ENCODE results near the gene MICA.

The MICA gene

DNA sequence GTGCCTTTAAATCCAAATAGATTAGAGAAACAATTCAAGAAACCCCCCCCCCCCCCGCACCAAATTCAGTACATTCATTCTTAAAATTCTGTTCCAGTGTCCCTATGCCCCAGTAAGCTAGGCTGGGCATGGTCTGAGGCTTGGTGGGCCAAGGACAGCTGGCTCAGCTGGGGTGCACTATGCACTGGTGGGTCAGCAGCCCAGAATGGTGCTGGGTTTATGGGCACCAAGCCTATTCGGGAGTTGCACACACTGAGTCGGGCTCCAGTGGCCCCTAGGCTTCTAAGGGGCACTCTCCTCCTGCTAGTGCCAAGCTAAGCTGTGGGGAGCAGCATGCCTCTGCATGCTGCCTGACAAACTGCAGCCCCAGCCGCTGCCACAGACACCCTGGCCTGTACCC, 26.4 kb upstream of the MICA start:
- no peak for TF ChIP-seq ARNT (IDR thresholded peaks at IDR 0.05)
- TF ChIP-seq HDGF (IDR thresholded peaks at IDR 0.05; ENCODE audit: borderline replicate concordance) = no peak
- no peak for TF ChIP-seq FOXK2 (IDR thresholded peaks at IDR 0.05)
- no peak for TF ChIP-seq LEF1 (IDR thresholded peaks at IDR 0.05; ENCODE audit: borderline replicate concordance)
- no peak for TF ChIP-seq FOXA1 (IDR thresholded peaks at IDR 0.05)
- TF ChIP-seq ZNF384 (IDR thresholded peaks at IDR 0.05) = no peak
- TF ChIP-seq NFRKB (IDR thresholded peaks at IDR 0.05) = no peak
- TF ChIP-seq ELF4 (IDR thresholded peaks at IDR 0.05) = no peak
- TF ChIP-seq BHLHE40 (IDR thresholded peaks at IDR 0.05; ENCODE audit: borderline replicate concordance) = no peak
- TF ChIP-seq FOXM1 (IDR thresholded peaks at IDR 0.05; ENCODE audit: borderline replicate concordance) = no peak
- TF ChIP-seq PKNOX1 (IDR thresholded peaks at IDR 0.05) = no peak
- no peak for TF ChIP-seq TARDBP (IDR thresholded peaks at IDR 0.05)
- TF ChIP-seq SUZ12 (IDR thresholded peaks at IDR 0.05) = no peak
- TF ChIP-seq SP1 (IDR thresholded peaks at IDR 0.05) = no peak
- no peak for TF ChIP-seq CTBP1 (IDR thresholded peaks at IDR 0.05; ENCODE audit: borderline replicate concordance)
- TF ChIP-seq L3MBTL2 (conservative IDR thresholded peaks at IDR 0.05) = no peak
- DNase-seq (ENCODE audit: extremely low spot score) = no peak
- ChIA-PET CTCF (interaction anchor here (0.6 to 2.1 kb wide), 3 partner anchors 11 to 291 kb away, joined by 3 to 7 read pairs (median 4); no protein-coding TSS in a partner anchor), POLR2A (interaction anchor here (0.6 kb wide), 1 partner anchor 98 kb away, joined by 3 read pairs; no protein-coding TSS in a partner anchor)

DNA sequence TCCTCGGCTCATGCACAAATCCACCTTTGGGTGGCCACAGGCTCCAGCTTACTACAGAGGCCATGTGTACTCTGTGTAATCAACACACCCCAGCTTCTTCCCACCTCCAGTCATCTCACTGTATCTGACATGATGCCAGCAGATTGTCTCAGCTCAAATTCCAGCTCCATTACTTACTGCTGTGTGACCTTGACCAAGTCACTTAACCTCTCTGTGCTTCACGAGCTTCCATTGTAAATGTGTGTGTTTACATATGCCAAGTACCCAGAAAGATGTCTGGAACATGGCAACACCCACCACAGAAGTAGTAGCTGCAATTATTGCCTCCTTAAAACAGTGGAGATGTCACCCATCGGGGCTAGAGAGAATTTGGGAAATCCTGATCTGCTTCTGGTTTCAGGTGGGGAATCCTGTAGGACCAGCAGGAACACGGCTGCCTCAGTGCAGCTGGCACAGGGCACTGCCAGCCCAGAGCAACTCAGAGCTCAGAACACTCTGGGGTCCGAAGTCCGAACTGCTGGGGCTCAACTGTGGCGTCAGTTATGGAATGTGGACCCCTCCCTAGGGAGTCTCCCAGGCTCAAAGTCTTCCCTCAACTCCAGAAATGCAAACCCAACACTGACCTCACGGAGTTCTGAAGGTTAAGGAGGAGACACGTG, 25.2 kb upstream of the MICA start:
- DNase-seq (ENCODE audit: extremely low spot score) = no peak
- no peak for TF ChIP-seq PKNOX1 (IDR thresholded peaks at IDR 0.05)
- no peak for TF ChIP-seq ARNT (IDR thresholded peaks at IDR 0.05)
- TF ChIP-seq ELF4 (IDR thresholded peaks at IDR 0.05) = no peak
- TF ChIP-seq FOXK2 (IDR thresholded peaks at IDR 0.05) = no peak
- TF ChIP-seq L3MBTL2 (conservative IDR thresholded peaks at IDR 0.05) = no peak
- ChIA-PET POLR2A (no interaction called here), CTCF (interaction anchor here (2.1 kb wide), 1 partner anchor 19 kb away, joined by 4 read pairs; no protein-coding TSS in a partner anchor)

- TF ChIP-seq L3MBTL2 (conservative IDR thresholded peaks at IDR 0.05) (no peak), SUZ12 (IDR thresholded peaks at IDR 0.05) (no peak)
- DNase-seq (ENCODE audit: extremely low spot score) = no peak
- CTCF ChIA-PET = interaction anchor here (0.6 kb wide), 1 partner anchor 12 kb away, joined by 3 read pairs; no protein-coding TSS in a partner anchor
- POLR2A ChIA-PET = no interaction called here
These were observed 24.7 kb upstream of the MICA start for GRCh38 chr6:31378721-31379103.

DNA sequence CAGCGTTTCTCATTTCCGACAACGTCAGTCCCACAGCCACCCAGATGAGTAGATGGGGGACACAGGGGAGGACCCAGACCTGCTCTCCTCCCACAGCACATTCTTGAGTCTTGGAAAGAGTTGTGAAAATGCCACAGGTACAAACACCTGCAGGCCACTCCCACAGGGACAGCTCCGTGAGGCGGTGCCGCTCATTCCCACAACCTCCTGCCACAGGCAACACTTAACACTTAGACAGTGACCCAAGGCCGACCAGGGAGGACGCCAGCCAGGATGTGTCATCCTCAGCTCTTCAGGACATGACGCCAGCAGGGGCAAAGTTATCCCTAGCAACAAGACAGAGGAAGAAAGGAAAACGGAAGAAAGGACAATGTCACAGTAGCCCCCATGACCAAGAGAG, 23.5 kb upstream of the MICA start:
- no peak for TF ChIP-seq ZNF384 (IDR thresholded peaks at IDR 0.05)
- no peak for TF ChIP-seq CTBP1 (IDR thresholded peaks at IDR 0.05; ENCODE audit: borderline replicate concordance)
- TF ChIP-seq ARNT (IDR thresholded peaks at IDR 0.05) = no peak
- no peak for TF ChIP-seq FOXA1 (IDR thresholded peaks at IDR 0.05)
- no peak for TF ChIP-seq SP1 (IDR thresholded peaks at IDR 0.05)
- no peak for TF ChIP-seq TARDBP (IDR thresholded peaks at IDR 0.05)
- TF ChIP-seq L3MBTL2 (conservative IDR thresholded peaks at IDR 0.05) = no peak
- no peak for TF ChIP-seq LEF1 (IDR thresholded peaks at IDR 0.05; ENCODE audit: borderline replicate concordance)
- TF ChIP-seq FOXK2 (IDR thresholded peaks at IDR 0.05) = no peak
- no peak for TF ChIP-seq BHLHE40 (IDR thresholded peaks at IDR 0.05; ENCODE audit: borderline replicate concordance)
- TF ChIP-seq PKNOX1 (IDR thresholded peaks at IDR 0.05) = no peak
- no peak for TF ChIP-seq NFRKB (IDR thresholded peaks at IDR 0.05)
- no peak for TF ChIP-seq FOXM1 (IDR thresholded peaks at IDR 0.05; ENCODE audit: borderline replicate concordance)
- TF ChIP-seq ELF4 (IDR thresholded peaks at IDR 0.05) = no peak
- no peak for TF ChIP-seq HDGF (IDR thresholded peaks at IDR 0.05; ENCODE audit: borderline replicate concordance)
- no peak for TF ChIP-seq SUZ12 (IDR thresholded peaks at IDR 0.05)
- ChIA-PET CTCF (interaction anchor here (1.0 kb wide), 1 partner anchor 19 kb away, joined by 3 read pairs; no protein-coding TSS in a partner anchor), POLR2A (interaction anchor here (1.0 kb wide), 1 partner anchor 24 kb away, joined by 3 read pairs; the partner anchor contains the start of gene MICA)
- no peak for DNase-seq (ENCODE audit: extremely low spot score)

- DNase-seq (ENCODE audit: extremely low spot score) = no peak
- CTCF ChIA-PET = interaction anchor here (0.7 to 1.0 kb wide), 4 partner anchors 16 to 202 kb away, joined by 3 read pairs; no protein-coding TSS in a partner anchor
- POLR2A ChIA-PET = no interaction called here
- no peak for TF ChIP-seq LEF1 (IDR thresholded peaks at IDR 0.05; ENCODE audit: borderline replicate concordance)
- TF ChIP-seq FOXM1 (IDR thresholded peaks at IDR 0.05; ENCODE audit: borderline replicate concordance) = no peak
- TF ChIP-seq L3MBTL2 (conservative IDR thresholded peaks at IDR 0.05) = no peak
- no peak for TF ChIP-seq BHLHE40 (IDR thresholded peaks at IDR 0.05; ENCODE audit: borderline replicate concordance)
- no peak for TF ChIP-seq CTBP1 (IDR thresholded peaks at IDR 0.05; ENCODE audit: borderline replicate concordance)
- TF ChIP-seq NFRKB (IDR thresholded peaks at IDR 0.05) = no peak
- no peak for TF ChIP-seq HDGF (IDR thresholded peaks at IDR 0.05; ENCODE audit: borderline replicate concordance)
- no peak for TF ChIP-seq TARDBP (IDR thresholded peaks at IDR 0.05)
- no peak for TF ChIP-seq FOXA1 (IDR thresholded peaks at IDR 0.05)
- no peak for TF ChIP-seq ZNF384 (IDR thresholded peaks at IDR 0.05)
- TF ChIP-seq ARNT (IDR thresholded peaks at IDR 0.05) = no peak
- no peak for TF ChIP-seq SUZ12 (IDR thresholded peaks at IDR 0.05)
- no peak for TF ChIP-seq FOXK2 (IDR thresholded peaks at IDR 0.05)
- TF ChIP-seq ELF4 (IDR thresholded peaks at IDR 0.05) = no peak
- no peak for TF ChIP-seq SP1 (IDR thresholded peaks at IDR 0.05)
These were observed 21.7 kb upstream of the MICA start for GRCh38 chr6:31381666-31382065.

- CTCF ChIA-PET = interaction anchor here (0.5 to 1.3 kb wide), 4 partner anchors 15 to 911 kb away, joined by 3 to 8 read pairs (median 4); no protein-coding TSS in a partner anchor
- POLR2A ChIA-PET = no interaction called here
- DNase-seq (ENCODE audit: extremely low spot score) = no peak
- TF ChIP-seq LEF1 (IDR thresholded peaks at IDR 0.05; ENCODE audit: borderline replicate concordance) (no peak), HDGF (IDR thresholded peaks at IDR 0.05; ENCODE audit: borderline replicate concordance) (no peak), NFRKB (IDR thresholded peaks at IDR 0.05) (no peak), L3MBTL2 (conservative IDR thresholded peaks at IDR 0.05) (no peak), ARNT (IDR thresholded peaks at IDR 0.05) (no peak), FOXM1 (IDR thresholded peaks at IDR 0.05; ENCODE audit: borderline replicate concordance) (no peak), ZNF384 (IDR thresholded peaks at IDR 0.05) (no peak), CTBP1 (IDR thresholded peaks at IDR 0.05; ENCODE audit: borderline replicate concordance) (no peak), FOXA1 (IDR thresholded peaks at IDR 0.05) (no peak), BHLHE40 (IDR thresholded peaks at IDR 0.05; ENCODE audit: borderline replicate concordance) (no peak), TARDBP (IDR thresholded peaks at IDR 0.05) (no peak), ELF4 (IDR thresholded peaks at IDR 0.05) (no peak), PKNOX1 (IDR thresholded peaks at IDR 0.05) (no peak), FOXK2 (IDR thresholded peaks at IDR 0.05) (no peak), SUZ12 (IDR thresholded peaks at IDR 0.05) (no peak), SP1 (IDR thresholded peaks at IDR 0.05) (no peak)
These were observed 20.2 kb upstream of the MICA start for GRCh38 chr6:31383149-31383548.

Measured in HEK293T (cell line).